ENCODE results near the gene PTGFRN.
"Not testable (repeated sequence)": the region's sequence is repeated elsewhere in the genome, so short reads cannot be mapped to it uniquely, and the experiment has no call there.

Gene PTGFRN

DNA sequence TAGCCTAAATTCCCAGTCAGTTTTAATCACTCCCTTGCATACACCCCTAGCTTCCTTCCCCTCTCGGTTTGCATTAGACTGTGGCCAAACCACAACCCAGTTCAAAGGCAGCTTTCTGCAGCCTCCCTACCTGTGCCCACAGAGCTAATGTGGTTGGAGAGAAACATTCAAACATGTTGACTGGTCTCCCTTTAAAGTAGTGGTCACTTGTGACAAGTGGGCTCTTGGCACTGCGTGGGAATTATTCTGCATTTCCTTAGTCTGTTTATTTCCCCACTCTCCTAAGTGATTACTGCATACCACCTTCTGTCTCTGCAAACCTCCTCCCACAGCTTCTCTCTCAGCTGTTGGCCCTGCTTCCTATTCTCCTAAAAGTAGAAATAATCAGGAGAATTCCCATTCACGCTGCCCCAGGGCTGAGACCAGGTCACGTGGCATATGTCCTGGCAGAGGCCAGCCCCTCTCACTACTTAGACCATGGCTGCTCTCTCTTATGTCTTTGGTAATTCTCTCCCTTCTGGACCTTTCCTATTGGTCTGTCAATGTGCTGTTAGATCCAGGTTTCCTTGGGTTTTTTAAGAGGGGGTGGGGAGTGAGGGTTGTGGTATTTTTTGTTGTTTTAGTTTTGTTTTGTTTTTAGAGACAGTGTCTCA is 53.4 kb downstream of the PTGFRN start:
- in situ Hi-C loops (cut with MboI; ENCODE audit: low sequenced_read_pairs): no loop called here

DNA sequence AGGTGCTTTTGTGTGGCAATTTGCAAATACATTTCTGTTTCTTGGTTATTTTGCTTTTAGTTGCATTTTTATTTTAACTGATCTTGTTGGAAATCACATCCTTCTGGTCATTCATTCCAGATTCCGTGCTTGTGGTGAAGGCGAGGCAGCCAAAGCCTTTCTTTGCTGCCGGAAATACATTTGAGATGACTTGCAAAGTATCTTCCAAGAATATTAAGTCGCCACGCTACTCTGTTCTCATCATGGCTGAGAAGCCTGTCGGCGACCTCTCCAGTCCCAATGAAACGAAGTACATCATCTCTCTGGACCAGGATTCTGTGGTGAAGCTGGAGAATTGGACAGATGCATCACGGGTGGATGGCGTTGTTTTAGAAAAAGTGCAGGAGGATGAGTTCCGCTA is 57.1 kb downstream of the PTGFRN start:
- in situ Hi-C loops (cut with MboI; ENCODE audit: low sequenced_read_pairs): no loop called here

DNA sequence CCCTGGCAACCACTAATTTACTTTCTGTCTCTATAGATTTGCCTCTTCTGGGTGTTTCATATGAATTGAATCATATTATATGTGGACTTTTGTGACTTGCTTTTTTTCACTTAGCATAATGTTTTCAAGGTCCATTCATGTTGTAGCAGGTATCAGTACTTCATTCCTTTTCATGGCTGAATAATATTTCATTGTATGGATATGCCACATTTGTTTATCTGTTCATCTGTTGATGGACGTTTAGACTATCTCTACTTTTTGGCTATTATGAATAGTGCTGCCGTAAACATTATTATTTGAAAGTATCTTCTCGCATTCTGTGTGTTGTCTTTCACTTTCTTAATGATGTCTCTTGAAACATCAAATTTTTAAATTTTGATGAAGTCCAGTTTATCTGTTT is 59.0 kb downstream of the PTGFRN start:
- in situ Hi-C loops (cut with MboI; ENCODE audit: low sequenced_read_pairs): no loop called here

DNA sequence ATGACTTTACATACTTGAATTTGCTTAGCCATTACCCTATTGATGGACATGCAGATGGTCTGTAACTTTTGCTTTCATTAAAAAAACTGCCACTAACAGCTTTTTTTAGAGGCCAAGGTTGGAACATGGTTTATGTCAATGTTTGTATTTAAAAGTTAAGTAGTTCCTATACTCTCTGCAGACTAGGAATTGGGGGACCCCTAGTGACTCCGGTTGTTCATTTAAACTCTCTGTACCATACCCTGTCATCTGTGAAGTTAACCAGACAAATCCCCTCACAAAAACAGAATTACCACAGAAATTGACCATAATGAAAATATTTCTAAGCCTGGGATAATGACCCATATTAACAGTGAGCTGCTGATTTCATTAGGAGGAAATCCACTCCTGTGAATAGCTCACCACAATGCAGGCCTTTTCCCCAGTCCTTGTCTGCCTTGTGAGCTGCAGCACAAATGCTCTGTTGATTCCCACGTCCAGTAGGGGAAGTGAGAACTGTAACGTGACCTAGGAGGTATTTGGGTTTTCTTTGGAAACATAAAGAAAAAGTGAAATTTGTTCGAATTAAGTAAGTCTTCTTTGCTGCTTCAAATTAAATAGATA is 61.6 kb downstream of the PTGFRN start:
- in situ Hi-C loops (cut with MboI; ENCODE audit: low sequenced_read_pairs): no loop called here

DNA sequence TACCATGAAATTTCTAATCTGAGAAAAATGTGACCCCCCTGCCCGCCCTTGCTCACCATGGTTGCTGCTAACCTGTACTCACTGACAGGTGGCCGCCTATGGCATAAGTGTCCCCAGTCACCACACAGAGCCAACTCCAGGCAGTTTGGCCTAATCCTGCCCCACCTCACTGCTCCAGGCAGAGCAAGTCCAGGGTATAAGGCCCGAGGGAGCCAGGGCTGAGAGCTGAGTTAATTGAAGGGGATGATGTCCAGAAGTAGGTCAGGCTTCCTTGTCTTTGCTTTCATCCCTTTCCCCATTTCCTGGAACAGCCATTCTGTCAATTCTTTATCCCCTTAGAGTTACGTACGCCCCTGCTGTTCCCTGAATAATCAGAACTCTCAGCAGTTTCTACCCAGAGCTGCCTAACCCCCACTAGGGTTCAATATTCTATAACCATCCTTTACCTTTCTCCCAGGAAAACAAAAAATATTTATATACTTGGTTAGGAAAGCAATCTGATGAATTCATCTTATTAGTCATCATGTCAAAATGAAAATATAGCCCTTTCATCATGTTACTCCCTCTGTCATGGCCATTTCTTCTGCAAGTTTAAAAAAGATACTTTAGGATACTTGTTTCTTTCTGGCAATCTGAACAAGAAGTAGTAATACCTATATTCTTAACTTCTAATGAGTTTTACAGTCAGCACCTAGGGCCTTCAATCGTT is 62.4 kb downstream of the PTGFRN start:
- in situ Hi-C loops (cut with MboI; ENCODE audit: low sequenced_read_pairs): no loop called here

DNA sequence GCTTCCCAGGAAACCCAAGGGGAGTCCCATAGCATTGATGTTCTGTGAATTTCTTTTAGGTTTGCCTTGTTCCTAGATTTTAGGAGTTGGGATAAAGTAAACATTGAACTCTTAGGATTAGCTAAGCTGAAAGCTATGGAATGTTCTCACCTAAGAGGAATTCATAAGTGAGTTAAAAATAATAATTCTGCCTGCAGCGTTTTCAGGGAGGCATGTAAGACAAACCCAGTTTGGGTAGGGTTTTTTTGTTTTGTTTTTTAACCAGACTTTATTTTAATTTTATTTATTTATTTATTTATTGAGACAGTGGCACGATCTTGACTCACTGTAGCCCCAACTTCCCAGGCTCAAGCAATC is 62.9 kb downstream of the PTGFRN start:
- in situ Hi-C loops (cut with MboI; ENCODE audit: low sequenced_read_pairs): no loop called here

DNA sequence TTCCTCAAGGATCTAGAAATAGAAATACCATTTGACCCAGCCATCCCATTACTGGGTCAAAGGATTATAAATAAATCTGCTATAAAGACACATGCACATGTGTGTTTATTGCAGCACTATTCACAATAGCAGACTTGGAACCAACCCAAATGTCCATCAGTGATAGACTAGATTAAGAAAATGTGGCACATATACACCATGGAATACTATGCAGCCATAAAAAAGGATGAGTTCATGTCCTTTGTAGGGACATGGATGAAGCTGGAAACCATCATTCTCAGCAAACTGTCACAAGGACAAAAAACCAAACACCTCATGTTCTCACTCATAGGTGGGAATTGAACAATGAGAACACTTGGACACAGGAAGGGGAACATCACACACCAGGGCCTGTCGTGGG is 70.6 kb downstream of the PTGFRN start:
- in situ Hi-C loops (cut with MboI; ENCODE audit: low sequenced_read_pairs): not testable (repeated sequence)

DNA sequence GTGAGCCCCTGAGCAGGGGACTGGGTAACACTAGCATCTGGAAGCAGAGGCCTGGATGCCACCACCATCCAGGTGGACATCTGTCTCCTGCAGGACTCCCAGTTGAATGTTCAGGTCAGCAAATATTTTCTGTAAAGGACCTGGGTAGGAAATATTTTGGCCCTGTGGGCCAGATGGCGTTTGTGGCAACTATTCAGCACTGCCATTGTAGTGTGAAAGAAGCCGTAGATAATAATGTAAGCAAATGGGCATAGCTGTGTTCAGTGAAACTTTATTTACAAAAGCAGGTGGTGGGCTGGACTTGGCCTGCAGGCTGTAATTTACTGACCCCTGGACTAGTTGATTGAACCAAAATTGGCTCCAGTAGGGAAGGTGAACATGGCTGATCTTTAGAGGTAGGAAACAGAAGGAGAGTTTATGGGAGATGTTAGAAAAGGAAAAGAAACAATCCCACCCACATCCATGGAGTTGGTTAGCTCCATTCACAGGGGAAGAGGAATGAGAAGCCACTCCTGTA is 71.9 kb downstream of the PTGFRN start:
- in situ Hi-C loops (cut with MboI; ENCODE audit: low sequenced_read_pairs): no loop called here

DNA sequence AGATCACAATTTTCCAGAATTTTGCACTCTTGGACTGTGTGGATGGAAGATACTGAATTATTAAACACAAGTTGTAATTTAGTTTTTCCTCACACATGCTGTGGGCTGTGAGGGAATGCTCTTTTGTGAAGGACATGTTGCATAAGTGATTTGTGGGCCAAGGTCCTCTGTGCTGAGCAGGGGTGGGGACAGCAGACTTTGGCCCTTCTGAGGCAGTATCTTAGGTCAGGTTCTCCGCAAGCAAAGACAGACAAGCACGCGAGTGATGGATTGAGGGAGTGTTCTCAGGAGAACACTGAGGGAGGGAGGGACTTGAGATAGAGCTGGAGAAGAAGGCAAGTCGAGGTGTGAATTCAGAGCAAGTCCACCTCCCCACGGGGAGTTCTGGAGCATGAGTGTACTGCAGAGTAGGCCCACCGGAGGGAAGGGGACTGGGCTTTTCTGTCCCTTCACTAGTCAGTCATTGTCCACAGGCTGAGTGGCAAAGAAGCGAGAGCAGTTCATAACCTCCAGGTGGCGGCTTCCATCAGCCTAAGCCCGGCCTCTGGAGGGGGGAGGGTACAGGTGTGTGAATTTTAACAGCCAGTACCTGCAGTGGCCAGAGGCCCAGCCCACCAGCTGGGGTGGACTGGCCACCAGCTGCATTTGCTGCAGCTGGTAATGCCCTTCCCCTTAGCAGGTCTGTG is 72.7 kb downstream of the PTGFRN start:
- in situ Hi-C loops (cut with MboI; ENCODE audit: low sequenced_read_pairs): no loop called here

DNA sequence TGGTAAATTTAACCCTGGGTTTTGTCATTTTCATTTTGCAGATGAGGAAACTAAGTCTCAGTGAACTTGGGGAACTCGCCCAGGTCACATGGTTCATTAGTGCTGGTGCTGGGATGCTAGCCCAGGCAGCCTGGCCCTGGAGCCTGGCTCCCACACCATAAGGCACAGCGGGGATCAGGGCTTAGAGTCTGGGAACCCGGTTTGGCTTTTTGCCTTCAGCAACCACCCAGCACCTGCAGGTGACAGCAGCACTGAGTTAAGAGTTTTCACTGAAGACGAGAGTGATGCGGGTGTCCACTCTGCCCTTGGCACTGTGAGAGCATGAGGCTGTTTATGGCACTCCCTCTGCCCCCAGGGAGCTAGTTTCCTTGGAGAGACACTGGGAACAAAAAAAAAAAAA is 73.4 kb downstream of the PTGFRN start:
- in situ Hi-C loops (cut with MboI; ENCODE audit: low sequenced_read_pairs): no loop called here

DNA sequence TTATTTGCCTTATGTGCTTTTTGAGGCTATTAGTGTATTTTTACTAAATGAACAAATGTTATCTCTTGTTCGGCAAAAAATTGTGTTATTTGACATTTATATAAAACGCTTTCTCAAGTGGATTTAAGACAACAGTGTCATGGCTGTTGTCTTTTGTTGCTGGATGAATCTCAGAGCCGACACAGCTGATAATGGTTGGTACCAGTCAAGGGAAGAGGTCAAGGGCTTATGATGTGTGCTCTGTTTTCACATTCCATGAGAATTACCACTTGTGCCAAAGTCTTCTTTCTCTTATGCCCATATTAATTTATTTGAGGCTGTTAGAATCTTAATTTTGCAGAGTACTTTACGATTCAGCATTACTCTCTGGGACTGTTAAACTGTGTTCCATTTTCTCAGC is 74.0 kb downstream of the PTGFRN start:
- in situ Hi-C loops (cut with MboI; ENCODE audit: low sequenced_read_pairs): no loop called here

DNA sequence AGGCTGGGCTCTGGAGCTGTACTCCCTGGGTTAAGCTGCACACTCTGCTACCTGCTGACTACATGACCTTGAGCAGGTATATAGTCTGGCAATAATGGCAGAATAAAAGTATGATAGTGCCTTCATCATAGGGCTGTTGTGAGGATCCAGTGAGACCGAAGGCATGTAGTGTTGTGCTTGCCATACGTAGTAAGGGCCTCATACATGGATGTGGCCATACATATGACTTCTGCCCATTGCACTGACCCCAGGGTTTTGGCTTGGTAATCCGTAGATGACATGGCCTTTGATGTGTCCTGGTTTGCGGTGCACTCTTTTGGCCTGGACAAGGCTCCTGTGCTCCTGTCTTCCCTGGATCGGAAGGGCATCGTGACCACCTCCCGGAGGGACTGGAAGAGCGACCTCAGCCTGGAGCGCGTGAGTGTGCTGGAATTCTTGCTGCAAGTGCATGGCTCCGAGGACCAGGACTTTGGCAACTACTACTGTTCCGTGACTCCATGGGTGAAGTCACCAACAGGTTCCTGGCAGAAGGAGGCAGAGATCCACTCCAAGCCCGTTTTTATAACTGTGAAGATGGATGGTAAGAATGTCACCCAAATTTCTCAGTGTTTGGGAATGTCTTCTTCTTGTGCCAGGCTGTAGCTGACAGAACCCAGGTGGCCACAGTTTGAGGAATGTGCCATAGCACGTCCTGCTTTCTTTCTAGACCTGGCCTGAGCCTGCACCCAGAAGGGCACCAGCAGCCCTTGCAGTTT is 74.9 kb downstream of the PTGFRN start:
- in situ Hi-C loops (cut with MboI; ENCODE audit: low sequenced_read_pairs): no loop called here

DNA sequence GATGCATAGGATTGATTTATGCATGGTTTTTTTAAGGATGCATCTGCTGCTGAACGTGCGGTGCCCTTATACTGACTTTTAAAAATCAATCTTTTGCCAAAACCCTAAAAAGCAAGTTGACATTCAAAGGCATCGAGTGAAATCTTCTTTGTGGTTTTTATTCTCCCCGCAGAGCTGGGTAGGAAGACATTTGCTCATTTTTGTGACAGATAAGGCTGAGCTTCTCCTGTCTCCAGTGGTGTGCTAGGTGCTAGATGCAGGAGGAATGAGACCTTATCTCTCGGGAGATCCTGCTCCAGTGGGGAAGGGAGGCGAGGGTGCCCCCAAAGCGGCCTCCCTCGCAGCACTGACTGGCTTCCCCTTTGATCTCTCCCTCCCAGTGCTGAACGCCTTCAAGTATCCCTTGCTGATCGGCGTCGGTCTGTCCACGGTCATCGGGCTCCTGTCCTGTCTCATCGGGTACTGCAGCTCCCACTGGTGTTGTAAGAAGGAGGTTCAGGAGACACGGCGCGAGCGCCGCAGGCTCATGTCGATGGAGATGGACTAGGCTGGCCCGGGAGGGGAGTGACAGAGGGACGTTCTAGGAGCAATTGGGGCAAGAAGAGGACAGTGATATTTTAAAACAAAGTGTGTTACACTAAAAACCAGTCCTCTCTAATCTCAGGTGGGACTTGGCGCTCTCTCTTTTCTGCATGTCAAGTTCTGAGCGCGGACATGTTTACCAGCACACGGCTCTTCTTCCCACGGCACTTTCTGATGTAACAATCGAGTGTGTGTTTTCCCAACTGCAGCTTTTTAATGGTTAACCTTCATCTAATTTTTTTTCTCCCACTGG is 76.9 kb downstream of the PTGFRN start:
- in situ Hi-C loops (cut with MboI; ENCODE audit: low sequenced_read_pairs): no loop called here

DNA sequence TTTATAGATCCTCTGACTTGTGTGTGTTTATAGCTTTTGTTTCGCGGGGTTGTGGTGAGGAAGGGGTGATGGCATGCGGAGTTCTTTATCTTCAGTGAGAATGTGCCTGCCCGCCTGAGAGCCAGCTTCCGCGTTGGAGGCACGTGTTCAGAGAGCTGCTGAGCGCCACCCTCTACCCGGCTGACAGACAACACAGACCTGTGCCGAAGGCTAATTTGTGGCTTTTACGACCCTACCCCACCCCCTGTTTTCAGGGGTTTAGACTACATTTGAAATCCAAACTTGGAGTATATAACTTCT is 77.5 kb downstream of the PTGFRN start:
- in situ Hi-C loops (cut with MboI; ENCODE audit: low sequenced_read_pairs): no loop called here

DNA sequence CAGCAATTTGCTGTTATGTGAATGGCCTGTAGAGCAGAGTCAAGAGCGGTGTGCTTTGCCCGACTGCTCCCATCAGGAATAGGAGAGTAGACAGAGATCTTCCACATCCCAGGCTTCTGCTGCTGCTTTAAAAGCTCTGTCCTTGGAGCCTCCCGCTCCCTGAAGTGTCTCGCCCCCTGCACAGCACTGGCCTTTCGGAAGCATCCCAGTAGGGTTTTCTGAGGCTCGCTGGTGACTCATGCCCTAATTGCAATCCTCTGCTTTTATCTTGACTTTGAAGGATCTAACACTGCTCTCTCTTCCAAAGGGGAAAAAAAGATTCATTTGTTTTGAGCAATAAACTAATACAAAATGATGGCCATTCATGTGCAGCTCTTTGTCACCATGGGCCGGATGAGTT is 78.5 kb downstream of the PTGFRN start:
- in situ Hi-C loops (cut with MboI; ENCODE audit: low sequenced_read_pairs): no loop called here

DNA sequence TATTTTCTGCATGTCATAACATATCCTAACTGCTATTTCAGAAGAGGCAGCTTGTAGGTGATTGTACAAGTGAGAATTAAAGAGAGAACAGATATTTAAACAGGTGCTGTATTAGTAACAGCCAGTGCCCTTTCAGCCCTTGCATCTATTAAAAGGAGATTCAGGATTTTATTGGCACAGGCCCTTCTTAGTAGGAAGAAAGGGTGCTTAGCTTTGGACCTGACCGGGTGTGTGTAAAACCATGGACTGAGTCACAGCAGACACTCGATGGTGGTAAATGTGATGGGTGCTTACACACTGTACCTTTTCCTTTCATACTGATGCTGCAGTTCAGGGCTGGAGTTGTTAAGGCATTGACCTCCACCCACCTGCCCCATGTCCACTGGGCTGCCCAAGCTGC is 79.2 kb downstream of the PTGFRN start:
- in situ Hi-C loops (cut with MboI; ENCODE audit: low sequenced_read_pairs): no loop called here

DNA sequence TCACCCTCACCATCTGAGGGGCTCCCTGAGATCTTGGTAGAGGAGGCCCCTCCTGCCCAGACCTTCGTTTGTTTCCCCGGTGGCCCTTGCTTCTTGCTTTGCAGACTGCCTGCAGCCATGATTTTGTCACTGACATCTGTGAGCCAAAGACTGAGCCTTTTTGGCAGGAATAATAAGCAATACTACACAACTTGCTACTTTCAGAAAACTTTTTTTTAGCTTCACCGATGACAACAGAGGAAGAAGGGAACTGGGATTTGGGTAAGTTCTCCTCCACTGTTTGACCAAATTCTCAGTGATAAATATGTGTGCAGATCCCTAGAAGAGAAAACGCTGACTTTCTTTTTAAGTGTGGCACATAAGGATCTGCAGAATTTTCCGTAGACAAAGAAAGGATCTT is 80.1 kb downstream of the PTGFRN start:
- in situ Hi-C loops (cut with MboI; ENCODE audit: low sequenced_read_pairs): no loop called here

DNA sequence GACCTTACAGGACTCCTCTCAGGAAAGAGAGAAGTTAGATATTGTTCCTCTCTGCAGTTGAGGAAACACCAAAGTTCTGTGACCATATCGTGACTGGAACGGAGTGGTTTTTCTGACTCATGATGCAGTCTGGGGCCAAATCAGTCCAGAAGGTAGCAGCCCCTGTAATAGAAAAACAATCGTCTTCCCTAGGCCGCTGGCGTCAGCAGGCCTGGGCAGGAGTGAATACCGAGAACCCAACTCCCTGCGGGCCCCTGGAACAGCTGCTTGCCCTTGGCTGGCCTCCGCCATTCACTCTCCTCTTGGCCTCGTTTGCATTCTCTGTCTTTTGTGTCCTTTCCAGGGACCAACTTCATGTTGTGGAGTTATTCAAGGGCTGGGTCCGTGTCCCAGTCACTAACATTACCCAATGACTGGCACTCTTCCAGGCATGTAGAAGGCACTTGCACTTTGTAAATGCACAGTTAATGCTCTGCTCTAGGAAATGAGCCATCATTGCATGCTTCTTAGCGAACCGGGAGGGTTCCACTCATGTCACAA is 81.0 kb downstream of the PTGFRN start:
- in situ Hi-C loops (cut with MboI; ENCODE audit: low sequenced_read_pairs): no loop called here

DNA sequence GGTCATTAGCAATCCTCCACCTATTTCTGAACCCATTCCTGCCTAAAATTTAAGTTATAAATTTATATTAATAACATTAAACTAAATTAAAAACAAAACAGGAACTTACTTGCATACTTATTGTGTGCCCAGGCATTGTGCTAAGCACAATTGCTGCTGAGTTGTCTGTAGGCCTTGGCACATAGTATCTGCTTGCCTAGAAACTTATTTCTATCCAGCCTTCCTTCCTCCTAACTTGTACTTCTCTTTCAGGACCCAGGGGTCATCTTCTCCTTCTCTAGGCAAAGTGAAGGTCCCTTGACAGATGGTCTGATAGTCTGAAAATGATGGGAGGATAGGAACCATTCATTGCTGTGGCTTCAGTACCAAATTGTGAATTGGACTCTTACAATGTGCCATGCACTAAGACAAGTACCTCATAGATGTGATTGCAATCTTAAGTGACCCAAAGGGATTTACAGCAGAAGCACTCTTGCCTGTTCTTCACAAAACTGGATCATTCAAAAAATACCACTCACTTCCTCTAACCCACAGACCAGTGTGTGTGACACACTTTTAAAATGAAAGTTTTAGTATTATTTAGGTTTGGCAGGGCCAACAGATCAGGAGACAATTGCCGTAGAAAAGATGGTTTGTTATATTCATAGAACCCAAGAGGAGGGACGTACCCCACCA is 81.6 kb downstream of the PTGFRN start:
- in situ Hi-C loops (cut with MboI; ENCODE audit: low sequenced_read_pairs): no loop called here

DNA sequence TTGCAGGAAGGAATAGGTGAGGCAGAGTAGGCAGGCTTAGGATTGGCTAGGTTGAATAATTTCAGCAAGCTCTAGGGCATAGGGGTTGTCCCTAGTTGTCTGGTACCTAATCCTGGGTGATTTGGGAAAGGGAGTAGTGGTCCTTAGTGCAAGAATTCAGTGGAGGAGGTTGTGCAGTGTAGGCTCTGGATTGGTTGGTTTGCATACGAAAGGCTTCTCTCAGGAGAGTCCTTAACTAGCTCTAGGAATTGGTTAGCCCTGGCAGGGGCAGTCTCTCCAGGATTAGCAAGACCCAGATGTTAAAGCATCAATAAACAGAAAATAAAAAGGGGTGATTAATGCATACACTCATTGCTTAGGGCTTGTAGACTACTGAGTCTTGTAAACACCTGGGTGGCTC is 82.2 kb downstream of the PTGFRN start:
- in situ Hi-C loops (cut with MboI; ENCODE audit: low sequenced_read_pairs): no loop called here
